HG03439 (cell line): ENCODE measurements around the gene ADK.
A peak's percentile ranks its signal among the peaks of the same experiment; 100 is the strongest.
"Not testable (repeated sequence)": the region's sequence is repeated elsewhere in the genome, so short reads cannot be mapped to it uniquely, and the experiment has no call there.

ENCODE experiments used
- ATAC-seq: cut with Tn5 transposase; IDR thresholded peaks from one replicate; pipeline ENCODE4 v1.9.1; 2021; ENCODE audit warnings: mild to moderate bottlenecking, moderate library complexity; ENCODE audit not compliant: unreplicated experiment

ADK gene

DNA sequence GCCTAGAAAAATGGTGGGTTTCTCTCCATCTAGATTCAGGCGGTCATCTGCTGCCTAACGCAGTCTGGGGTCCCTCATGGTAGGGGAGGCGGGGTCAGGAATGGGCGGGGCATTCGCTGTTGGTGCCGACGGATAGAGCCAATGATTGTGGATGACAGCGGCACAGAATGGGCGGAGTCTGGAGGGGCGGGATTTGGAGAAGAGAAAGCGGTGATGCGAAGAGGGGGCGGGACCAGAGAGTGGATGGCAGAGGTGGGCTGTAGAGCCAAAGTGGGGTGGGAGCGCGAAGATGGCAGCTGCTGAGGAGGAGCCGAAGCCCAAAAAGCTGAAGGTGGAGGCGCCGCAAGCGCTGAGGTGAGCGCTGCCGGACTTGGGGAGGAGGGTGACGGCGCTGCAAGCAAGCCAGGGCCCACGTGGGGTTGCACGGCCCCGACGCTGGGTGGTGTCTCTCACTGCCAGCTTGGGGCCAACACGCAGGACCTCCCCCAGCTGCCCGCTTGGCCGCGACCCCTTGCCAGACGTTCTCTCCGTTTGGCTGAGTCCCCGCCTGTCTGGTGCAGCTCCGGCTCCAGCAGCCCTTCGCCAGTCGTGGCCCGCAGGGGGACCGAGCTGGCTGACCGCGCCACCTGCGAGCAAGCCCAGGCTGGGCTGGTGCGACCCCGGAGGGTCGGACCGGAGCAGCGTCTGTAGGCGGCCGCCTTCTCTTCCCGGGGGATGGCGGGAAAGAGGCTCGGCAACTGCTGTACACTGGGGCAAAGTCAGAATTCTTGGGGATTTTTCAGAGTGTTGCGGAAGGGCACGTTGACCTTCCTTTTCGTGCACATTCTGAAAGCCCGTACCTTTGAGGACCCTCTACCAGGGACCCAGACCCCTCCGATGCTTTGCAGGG, at the start of gene ADK:
ADK (plus strand) TSS at position 232 of the 889 bp plus-strand sequence; CDS start at position 290, 58 bp downstream.
- peak; percentile 84 for ATAC-seq

- ATAC-seq, result no peak
These were observed 47.3 kb upstream of the ADK start for GRCh38 chr10:74103560-74104258.

DNA sequence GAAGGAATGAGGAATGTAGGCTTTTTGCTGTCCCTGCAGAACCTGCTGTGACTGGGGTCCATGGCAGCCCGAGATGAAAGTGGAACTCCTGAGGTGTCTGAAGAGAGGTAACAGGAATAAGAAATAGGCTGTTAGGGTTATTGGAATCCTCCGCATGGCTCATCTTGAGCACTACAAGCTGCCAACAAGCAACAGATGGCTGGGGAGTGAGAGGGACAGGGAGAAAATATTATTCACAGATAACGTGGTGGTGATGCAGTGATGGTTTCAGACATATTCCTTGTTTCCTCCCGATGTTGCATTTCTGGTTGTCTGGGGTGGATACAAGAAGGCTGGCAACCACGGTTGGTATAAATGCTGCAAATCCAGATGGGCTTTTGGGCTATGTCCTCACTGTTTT, 46.5 kb upstream of the ADK start:
- ATAC-seq, result no peak

DNA sequence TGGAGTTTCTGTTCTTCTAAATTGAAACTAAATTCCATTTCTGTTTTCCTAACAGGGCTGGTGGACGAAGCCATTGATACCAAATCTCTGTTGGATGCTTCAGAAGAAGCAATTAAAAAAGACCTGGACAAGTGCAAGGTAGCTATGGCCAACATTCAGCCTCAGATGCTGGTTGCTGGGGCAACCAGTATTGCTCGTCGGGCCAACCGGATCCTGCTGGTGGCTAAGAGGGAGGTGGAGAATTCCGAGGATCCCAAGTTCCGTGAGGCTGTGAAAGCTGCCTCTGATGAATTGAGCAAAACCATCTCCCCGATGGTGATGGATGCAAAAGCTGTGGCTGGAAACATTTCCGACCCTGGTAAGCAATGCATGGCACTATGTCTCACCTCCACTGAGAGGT, 46.0 kb upstream of the ADK start:
- no peak for ATAC-seq

GRCh38 chr10:74107391-74107790, 43.6 kb upstream of the ADK start:
- ATAC-seq, result no peak

- ATAC-seq, result no peak
These were observed 41.6 kb upstream of the ADK start for GRCh38 chr10:74109452-74109851.

DNA sequence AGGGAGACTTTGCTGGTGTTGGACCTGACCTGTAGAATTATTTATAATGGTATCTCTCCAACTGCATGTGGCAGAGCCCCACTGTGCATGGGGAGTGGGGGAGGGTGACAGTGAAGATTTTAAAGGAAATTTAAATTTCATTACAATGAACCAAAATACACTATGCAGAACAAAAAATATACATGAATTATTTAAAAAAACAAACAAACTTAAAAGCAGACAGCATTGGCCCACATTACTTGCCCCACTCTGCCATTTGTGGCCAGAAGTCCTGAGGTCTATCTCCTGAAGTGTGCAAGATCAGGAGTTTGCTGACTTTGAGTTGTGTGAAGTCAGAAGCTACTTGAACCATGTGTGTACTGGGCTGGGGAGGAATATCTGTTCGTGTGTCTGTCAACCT, 40.9 kb upstream of the ADK start:
- ATAC-seq, result no peak

GRCh38 chr10:74111799-74112198, 39.2 kb upstream of the ADK start:
- no peak for ATAC-seq

DNA sequence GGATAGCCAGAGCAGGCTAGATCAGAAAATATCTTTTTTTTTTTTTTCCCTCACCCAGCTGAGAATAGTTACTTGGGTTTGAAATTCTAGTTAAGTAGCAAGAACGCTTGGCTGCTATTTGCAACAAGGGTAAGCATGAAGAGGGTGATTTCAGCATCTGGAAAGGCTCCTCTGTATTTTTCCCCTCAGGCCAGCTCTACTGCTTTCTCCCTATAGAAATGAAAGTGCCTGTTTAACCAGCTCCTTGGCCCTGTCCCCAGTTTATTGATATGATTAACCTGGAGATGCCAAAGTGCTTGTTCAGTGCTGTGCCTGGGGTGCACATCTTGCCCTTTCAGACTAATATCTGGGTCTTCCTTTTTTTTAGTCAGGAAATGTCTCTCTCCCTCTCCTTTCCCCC, 37.5 kb upstream of the ADK start:
- ATAC-seq, result no peak

GRCh38 chr10:74114041-74114448, 37.0 kb upstream of the ADK start:
- ATAC-seq, result no peak

DNA sequence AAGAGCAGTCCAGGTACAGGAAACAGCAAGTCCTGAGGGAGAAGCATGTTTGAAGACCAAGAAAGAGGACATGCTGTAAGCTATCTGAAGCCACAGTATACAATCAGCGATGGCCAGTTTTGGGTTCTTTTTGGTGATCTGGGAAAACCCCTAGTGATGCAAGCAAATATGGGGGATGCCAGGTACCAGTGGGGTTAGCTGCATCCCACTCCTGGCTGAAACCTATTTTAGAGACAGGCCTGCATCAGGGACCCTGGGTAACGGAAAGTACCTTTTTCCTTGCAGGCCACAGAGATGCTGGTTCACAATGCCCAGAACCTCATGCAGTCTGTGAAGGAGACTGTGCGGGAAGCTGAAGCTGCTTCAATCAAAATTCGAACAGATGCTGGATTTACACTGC, 33.3 kb upstream of the ADK start:
- no peak for ATAC-seq

DNA sequence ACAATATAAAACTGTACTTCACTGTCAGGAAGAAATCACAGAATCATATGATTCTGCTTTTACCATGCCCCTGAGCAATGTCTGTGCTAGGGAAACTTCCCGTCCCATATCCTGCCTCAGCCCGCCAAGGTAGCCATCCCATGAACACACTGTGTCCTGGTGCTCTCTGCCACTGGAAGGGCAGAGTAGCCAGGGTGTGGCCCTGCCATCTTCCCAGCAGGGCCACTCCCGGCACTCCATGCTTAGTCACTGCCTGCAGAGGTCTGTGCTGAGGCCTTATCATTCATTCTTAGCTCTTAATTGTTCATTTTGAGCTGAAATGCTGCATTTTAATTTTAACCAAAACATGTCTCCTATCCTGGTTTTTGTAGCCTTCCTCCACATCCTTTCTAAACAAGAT, 32.2 kb upstream of the ADK start:
- ATAC-seq, result no peak

GRCh38 chr10:74120911-74121310, 30.1 kb upstream of the ADK start:
- ATAC-seq, result no peak

- ATAC-seq, result no peak
These were observed 29.7 kb upstream of the ADK start for GRCh38 chr10:74121368-74121767.

- ATAC-seq, result no peak
These were observed 29.0 kb upstream of the ADK start for GRCh38 chr10:74122060-74122459.

- ATAC-seq, result no peak
These were observed 27.9 kb upstream of the ADK start for GRCh38 chr10:74123081-74123480.

DNA sequence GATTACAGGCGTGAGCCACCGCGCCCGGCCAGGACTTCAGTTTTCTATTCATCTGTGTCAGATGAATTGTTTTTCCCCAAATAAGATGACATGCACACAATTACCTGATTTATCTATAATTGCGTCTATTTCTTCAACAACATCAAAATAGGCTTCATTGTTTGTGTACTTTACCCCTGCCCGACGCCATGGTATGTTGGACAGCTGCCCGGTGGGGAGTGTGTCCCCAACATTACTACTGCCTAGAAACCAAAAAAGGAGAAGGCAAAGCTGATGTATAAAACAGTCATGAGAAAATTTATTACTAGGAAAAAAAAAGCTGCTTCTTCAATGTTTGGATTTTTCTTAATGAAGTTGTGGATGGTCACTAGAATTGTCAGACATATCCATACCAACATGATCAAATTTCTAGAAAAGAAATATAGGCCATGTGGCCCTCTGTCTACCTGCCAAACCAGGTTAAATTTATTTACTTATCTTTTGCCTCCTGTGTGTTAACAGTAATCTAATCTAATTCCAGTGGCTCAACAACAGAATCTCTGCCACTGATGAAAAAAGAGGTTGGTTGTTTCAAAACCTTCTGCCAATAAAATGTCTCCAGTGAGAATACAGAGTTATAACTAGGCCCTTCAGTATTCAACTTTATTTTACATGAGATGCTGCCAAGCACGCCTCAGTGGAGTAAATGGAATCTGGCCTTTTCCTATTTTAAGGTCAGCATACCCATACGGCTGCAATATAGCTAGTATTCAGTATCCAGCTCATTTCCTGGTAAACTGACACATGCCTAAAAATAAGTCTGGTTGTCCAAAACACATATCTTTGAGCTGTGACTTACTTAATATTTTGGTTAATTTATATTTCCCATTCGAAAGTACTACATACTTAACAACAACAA, 16.8 kb upstream of the ADK start:
- ATAC-seq, result no peak

GRCh38 chr10:74135452-74135851, 15.6 kb upstream of the ADK start:
- ATAC-seq, result no peak

GRCh38 chr10:74137992-74138391, 13.0 kb upstream of the ADK start:
- ATAC-seq, result no peak

DNA sequence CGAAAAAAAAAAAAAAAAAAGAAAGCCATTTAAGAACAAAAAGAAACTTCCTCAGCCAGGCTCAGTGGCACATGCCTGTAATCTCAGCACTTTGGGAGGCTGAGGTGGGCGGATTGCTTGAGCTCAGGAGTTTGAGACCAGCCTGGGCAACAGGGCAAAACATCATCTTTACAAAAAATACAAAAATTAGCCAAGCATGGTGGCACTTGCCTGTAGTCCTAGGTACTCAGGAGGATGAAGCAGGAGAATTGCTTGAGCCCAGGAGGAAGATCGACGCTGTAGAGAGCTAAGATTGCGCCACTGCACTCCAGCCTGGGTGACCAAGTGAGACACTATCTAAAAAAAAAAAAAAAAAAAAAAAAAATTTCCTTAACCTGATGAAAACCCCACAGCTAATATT, 12.4 kb upstream of the ADK start:
- not testable (repeated sequence) for ATAC-seq

DNA sequence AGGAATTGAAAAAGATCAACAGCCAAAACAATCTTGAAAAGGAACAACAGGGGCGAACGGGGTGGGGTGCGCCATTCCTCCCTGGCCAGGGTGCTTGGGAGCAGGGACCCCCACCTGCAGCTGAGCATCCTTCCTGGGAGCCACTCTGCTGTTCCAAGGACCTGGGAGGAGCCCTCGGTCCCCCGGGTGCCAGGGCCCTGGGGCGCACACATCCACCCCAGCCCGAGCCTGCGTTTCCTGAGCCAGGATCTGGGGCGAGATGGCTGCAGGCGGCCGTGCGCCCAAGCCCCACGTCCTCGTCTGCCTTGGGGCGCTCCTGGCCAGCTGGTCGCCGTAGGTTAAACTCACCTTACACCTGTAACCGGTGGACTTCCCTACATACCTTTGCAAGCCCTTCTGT, 11.0 kb upstream of the ADK start:
- no peak for ATAC-seq
